ENCODE results near the gene AHRR. TPM values are rescaled to one million over a fixed set of nuclear protein-coding genes. Genes with fewer than 3 reads are reported as not detected.

The AHRR gene
- total RNA-seq, 1 donor: 0.31 TPM

DNA sequence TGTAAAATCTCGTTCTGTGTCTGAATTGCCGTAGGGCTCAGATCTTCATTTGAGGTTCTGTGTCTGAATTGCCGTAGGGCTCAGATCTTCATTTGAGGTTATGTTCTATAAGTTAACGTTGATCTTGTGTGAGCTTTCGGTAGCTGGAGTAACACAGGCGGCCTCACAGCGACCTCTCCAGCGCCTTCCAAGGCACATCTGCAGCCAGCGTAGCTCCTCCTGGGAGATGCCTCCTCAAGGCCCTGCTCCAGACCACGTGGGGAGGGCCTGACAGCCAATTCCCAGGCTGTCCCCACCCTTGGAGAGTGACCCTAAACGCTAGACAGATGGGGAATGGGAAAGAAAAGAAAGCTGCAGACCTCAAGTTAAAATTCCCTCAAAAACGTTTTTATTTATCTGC, 8.7 kb upstream of the AHRR start:
- Histone ChIP-seq H3K27me3 (ENCODE audit: insufficient read depth, low read length) (no peaks in the 10 kb centered on the region), H3K4me3 (ENCODE audit: low read length) (no peak overlapping the region), H3K9me3 (ENCODE audit: low read depth, low read length) (no peaks in the 10 kb centered on the region), H3K4me1 (ENCODE audit: insufficient read depth, low read length) (no peaks in the 10 kb centered on the region)

DNA sequence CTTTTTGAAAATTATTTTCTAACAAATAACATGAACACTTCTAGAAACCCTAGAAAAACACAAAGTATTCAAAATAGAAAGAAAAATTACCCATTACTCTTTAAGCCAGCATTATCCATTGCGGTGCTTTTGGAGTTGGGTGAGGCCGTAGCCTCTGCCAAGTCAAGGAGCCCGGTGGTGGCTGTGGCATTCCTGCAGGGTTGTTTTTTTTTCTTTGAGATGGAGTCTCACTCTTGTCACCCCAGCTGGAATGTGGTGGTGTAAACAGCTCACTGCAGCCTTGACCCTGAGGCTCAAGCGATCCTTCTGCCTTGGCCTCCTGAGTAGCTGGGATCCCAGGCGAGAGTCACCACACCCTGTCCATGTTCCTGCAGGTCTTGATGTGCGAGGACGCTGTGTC, 8.2 kb upstream of the AHRR start:
- H3K4me3 ChIP-seq (ENCODE audit: low read length): no peak overlapping the region
- H3K27me3 ChIP-seq (ENCODE audit: insufficient read depth, low read length): no peaks in the 10 kb centered on the region
- H3K9me3 ChIP-seq (ENCODE audit: low read depth, low read length): no peaks in the 10 kb centered on the region
- no peaks in the 10 kb centered on the region for H3K4me1 ChIP-seq (ENCODE audit: insufficient read depth, low read length)

DNA sequence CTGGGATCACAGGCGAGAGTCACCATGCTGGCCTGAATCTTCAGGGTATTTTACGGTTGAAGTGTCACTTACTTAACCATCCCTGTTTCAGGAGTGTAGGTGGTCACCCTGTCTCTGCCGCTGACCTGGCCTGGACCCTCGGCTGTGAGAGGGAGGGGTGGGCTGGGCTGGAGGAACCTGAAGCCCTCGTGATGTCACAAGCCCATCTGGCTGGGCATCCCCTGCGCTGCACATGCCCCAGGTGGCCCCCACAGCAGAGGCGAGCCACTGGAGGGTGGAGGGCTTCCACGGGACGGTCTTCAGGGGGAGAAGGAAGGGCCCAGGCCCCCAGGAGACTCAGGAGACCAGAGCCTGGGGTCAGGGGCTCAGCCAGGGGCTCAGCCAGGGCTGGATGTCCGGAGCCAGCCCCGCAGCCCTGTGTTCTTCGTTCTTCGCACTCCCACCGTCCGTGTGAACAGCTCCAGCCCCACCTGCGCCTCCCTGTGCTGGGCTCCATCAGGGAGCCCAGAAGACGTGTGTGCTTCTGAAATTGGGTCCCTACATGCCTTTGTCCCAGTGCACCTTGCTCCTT, 7.6 kb upstream of the AHRR start:
- no peak overlapping the region for H3K4me3 ChIP-seq (ENCODE audit: low read length)
- peaks cover under 1% of the 10 kb centered on the region for H3K27me3 ChIP-seq (ENCODE audit: insufficient read depth, low read length)
- H3K4me1 ChIP-seq (ENCODE audit: insufficient read depth, low read length): no peaks in the 10 kb centered on the region
- H3K9me3 ChIP-seq (ENCODE audit: low read depth, low read length): no peaks in the 10 kb centered on the region

DNA sequence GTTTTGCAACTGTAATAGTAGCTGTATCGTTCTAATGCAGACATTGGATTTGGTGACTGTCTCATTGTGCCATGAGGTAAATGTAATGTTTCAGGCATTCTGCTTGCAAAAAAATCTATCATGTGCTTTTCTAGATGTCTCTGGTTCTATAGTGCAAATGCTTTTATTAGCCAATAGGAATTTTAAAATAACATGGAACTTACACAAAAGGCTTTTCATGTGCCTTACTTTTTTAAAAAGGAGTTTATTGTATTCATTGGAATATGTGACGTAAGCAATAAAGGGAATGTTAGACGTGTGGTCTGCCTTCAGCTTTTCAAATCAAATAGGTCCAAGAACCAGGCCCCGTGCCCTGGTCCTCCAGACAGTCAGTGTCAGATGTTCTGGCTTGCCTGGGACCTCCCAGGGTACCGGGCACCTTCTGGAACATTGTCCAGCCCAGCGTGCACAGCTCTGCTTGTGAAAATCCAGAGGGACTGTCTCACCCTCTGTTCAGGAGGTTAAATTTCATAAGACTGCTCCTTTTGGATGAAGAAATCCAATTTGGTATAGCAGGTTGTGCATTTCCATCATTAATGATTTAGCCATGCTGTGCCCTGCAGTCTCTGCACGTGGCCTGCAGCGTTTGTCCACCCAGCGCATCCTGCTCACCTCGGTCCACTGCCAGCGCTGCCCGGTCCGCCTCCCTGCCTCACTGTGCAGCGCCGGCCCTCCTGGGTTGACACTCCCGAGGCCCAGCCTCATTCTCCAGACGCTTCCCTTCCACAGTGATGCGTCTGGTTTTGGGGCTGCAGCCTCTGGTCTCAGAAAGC, 6.6 kb upstream of the AHRR start:
- Histone ChIP-seq H3K4me1 (ENCODE audit: insufficient read depth, low read length) (no peaks in the 10 kb centered on the region), H3K9me3 (ENCODE audit: low read depth, low read length) (no peaks in the 10 kb centered on the region), H3K4me3 (ENCODE audit: low read length) (no peak overlapping the region), H3K27me3 (ENCODE audit: insufficient read depth, low read length) (peaks cover 10% of the 10 kb centered on the region)

DNA sequence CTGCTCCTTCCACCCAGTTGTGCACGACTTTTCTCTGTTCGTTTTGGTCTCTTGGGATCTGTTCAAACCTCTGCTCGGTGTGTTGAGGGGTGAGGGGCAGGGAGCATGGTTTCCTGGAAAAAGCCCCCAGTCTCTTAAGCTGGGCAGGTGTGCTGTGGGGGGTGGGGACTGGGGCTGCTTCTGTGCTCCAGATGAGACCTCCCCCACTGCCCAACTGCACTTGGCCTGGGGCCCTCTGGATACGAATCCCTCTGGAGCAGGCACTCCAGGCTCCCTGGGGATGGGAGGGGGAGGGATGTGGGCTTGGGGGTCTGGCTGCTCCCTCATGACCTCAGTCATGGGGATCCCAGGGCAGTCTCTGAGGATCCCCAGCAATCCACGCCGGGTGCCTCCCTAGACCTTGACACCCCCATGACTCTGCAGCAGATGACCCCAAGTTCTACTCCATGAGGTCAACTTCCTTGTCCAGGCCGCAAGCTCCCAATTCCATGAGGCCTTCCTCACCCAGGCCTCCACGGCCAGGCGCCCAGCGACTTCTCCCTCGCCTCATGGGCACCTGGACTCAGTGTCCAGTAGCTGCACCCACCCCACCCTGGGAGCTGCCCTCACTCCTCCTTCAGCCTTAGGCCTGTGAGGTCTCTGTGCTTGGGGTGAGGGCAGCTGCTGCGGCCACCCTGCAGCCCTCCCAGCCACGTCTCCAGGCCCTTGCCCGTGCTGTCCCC, 5.9 kb upstream of the AHRR start:
- Histone ChIP-seq H3K9me3 (ENCODE audit: low read depth, low read length) (no peaks in the 10 kb centered on the region), H3K4me3 (ENCODE audit: low read length) (no peak overlapping the region), H3K4me1 (ENCODE audit: insufficient read depth, low read length) (no peaks in the 10 kb centered on the region), H3K27me3 (ENCODE audit: insufficient read depth, low read length) (peaks cover 15% of the 10 kb centered on the region)

DNA sequence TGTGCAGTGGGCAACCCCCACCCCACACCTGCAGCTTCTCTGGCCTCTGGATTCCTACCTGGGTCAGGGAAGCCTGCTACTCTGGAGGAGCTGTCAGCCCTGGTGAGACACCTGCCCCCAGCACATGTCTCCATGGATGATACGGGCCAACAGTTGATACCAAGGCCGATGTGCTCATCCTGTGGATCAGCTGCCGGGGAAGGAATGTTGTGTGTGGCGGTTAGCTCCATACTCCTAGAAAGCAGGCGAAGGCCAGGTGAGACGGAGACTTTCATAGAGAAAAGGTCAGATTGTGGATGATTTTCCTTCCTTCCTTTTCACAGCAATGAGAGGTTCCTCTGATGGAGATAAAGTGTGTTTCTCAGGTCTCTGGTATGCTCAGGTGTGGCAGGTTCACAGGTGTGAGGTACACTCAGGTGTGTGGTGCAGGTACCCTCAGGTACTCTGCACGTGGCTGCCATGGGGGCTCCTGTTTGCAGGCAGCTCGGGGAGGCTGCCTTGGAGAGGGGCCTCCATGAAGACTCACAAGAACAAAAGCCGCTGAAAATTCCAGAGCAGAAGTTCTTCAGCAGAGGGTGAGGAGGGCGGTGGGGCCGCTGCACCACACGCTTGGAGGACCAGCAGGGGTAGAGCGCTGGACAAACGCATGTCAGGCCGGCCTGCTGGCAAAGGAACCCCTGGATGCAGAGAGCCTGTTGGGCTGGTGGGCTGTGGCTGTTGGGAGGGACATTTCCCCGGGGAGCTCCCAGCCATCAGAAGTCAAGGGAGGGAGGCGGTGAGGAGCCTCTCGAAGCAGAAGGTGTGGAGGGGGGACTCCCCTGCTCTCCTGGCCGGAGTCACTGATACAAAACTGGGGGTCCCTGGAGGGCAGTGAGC, 5.1 kb upstream of the AHRR start:
- Histone ChIP-seq H3K27me3 (ENCODE audit: insufficient read depth, low read length) (peaks cover 17% of the 10 kb centered on the region), H3K9me3 (ENCODE audit: low read depth, low read length) (no peaks in the 10 kb centered on the region), H3K4me1 (ENCODE audit: insufficient read depth, low read length) (peaks cover 4% of the 10 kb centered on the region), H3K4me3 (ENCODE audit: low read length) (no peak overlapping the region)

DNA sequence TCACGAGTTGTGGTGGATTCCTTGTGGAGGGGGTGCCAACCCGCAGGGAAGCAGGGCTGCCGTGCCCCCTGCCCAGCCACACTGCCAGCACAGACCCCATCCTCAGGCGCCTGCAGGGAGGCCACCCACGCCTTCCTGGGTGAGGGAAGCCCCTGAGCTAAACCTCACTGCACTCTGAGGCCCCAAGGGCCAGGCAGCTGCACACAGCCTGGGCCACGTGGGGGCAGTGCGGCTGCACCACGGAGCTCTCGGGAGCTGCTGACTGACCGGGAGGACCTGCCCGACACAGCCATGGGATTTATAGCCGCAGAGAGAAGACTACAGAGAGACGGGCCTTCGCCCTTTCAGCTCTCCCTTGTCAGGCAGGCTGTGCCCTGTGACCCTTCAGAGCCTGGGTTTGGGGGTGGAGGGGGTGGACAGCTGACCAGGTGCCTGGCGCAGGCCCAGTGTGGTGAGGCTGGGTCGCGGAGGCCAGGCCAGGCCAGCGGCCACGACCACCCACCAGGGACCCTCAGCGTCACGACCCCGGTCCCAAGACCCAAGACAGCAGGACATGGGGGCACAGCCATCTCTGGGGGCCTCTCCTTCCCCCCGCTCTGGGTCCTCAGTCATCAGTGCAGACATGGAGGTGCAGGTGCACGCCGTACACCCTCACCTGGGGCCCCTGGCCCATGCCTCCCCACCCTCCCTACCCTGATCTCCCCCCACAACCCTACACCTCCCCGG, 4.3 kb upstream of the AHRR start:
- peaks cover 4% of the 10 kb centered on the region for H3K4me1 ChIP-seq (ENCODE audit: insufficient read depth, low read length)
- H3K27me3 ChIP-seq (ENCODE audit: insufficient read depth, low read length): peaks cover 20% of the 10 kb centered on the region
- H3K4me3 ChIP-seq (ENCODE audit: low read length): no peak overlapping the region
- H3K9me3 ChIP-seq (ENCODE audit: low read depth, low read length): no peaks in the 10 kb centered on the region

DNA sequence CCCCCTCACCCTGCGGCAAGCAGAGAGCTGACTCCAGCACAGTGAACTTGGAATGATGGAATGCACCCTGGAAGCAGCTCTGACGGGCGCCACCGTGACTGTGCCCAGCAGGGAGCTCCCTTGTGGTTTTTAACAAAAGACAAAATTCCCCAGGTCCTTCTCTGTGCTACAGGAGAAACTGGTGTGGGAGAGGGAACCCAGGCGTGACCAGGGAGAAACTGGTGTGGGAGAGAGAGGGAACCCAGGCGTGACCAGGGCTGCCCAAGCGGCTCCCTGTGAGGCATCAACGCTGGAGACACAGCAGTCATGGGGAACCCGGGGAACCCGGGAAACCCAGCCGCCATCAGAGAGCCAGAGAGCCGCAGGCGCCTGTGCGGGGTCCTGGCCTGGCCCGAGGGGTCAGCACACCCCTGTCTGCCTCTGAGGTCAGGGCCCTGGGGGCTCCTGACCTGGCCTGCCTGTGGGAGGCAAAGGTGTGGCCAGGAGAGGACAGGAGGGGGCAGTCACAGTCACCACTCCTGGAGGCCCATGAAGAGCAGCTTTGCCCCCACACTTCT, 3.1 kb upstream of the AHRR start:
- Histone ChIP-seq H3K4me3 (ENCODE audit: low read length) (no peak overlapping the region), H3K4me1 (ENCODE audit: insufficient read depth, low read length) (peaks cover 4% of the 10 kb centered on the region), H3K9me3 (ENCODE audit: low read depth, low read length) (no peaks in the 10 kb centered on the region), H3K27me3 (ENCODE audit: insufficient read depth, low read length) (peaks cover 32% of the 10 kb centered on the region)

DNA sequence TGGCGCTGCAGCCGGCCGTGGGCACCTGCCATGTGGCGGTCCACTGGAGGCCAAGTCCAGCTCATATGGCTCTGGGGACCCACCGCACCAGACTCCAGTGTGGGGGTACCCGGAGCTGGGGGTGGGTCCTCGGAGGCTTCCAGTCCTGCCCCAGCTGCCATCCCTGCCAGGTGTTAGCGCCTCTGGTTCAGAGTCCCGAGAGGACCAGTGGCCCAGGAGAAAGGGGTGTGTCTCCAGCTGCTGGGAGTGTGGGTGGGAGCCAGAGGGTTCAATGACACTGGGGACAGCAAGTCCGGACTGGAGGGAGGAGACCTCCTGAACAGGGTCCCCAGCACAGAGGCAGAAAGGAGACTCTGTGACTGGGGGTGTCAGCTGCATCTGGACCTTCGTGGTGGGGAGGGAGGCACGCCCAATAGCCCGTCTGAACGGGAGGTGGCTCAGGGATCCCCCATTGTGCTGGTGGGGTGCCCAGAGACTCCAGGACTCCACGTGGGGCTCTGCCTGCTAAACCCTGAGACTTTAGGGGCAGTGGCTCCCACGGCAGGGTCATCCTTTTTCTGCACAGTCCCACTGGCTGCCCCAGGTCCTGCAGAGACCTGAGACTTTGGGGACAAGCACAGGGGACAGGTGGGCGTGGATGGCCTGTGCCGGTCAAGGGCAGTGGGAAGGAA, 2.4 kb upstream of the AHRR start:
- Histone ChIP-seq H3K4me1 (ENCODE audit: insufficient read depth, low read length) (peaks cover 4% of the 10 kb centered on the region), H3K27me3 (ENCODE audit: insufficient read depth, low read length) (peaks cover 33% of the 10 kb centered on the region), H3K9me3 (ENCODE audit: low read depth, low read length) (no peaks in the 10 kb centered on the region), H3K4me3 (ENCODE audit: low read length) (no peak overlapping the region)

DNA sequence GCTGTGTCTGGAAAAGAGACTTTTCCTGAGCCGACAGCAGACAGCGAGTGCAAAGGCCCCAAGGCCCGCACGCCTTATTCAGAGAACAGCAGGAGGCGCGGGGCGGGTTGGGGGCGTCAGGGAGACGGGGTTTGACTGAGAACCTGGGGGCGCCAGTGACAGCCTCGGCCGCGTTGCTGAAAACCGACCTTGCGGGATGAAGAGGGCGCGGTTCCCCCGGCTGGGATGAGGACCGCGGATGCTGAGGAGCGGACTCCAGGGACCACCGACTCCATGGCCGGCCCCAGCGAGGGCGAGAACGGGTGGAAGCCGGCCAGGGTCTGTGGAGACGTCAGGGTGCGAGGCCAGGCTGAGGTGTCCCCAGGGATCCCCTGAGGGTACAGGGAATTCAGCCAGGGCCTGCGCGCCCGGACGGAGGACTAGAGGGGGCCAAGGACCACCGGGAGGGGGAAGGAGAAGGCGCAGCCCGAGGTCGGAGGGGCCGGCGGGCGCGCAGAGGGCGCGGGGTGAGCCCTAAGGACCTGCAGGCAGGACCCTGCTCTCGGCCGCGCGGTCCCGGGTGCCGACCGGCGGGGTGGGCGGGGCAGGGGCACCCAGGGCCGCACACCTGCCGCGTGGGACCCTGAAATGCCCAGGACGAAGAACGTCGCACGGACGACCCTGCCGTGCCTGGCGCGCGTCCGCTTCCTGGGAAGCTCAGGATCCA, 837 bp upstream of the AHRR start:
- H3K27me3 ChIP-seq (ENCODE audit: insufficient read depth, low read length): peaks cover 33% of the 10 kb centered on the region
- peaks cover 4% of the 10 kb centered on the region for H3K4me1 ChIP-seq (ENCODE audit: insufficient read depth, low read length)
- no peak overlapping the region for H3K4me3 ChIP-seq (ENCODE audit: low read length)
- H3K9me3 ChIP-seq (ENCODE audit: low read depth, low read length): no peaks in the 10 kb centered on the region

DNA sequence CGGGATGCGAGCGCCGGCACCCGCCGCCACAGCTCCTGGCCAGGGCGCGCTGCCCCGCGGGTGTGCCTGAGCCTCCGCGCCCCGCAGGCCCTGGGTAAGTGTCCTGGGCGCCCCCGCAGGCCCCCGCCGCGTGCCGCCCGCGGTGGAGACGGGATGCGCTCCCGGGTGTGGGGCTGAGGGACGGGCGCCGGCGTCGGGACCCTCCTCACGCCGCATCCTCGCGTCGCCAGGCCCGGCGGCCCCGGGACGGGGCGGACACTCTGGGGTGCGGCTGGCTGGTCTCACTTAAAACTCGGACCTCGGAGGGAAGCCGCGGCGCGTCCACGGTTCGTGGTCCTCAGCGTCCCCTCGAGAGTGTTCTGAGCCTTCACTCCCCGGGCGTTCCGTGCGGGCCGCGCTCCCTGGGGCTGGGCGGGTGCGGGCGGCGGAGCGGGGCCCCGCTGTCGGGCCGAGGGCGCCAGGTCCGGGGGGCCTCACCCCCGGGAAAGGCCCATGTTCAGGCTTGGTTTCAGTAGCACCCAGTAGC, 275 bp downstream of the AHRR start:
- peaks cover 4% of the 10 kb centered on the region for H3K4me1 ChIP-seq (ENCODE audit: insufficient read depth, low read length)
- H3K9me3 ChIP-seq (ENCODE audit: low read depth, low read length): no peaks in the 10 kb centered on the region
- H3K4me3 ChIP-seq (ENCODE audit: low read length): no peak overlapping the region
- H3K27me3 ChIP-seq (ENCODE audit: insufficient read depth, low read length): peaks cover 33% of the 10 kb centered on the region

DNA sequence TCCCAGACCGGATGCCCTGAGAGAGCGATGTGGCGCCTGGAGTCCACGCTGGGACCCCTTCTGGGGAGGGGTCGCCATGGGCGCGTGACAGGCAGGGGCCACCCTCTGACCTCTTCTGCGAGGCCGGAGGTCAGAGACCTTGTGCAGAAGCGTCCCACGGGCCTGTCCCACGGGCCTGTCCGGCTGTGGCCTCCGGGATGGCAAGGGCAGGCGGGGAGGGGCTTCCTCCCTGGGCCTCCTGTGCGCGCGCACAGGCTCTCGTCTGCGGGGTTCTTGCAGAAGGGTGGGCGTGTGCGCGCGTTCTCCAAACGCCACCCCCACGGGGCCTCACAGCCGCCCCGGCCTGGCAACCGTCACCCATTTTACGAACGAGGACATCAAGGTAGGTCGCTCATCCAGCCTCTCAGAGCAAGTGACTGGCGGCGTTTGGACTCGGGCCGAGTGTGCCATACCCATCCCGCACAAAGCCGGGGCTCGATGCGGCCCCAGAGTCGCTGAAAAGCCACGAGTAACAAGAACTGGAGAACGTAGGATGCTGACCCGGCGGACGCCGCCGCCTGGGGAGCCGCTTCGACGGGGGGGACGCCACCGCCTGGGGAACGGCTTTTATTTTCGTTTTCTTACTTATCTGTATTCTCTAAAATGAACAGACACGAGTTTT, 897 bp downstream of the AHRR start:
- Histone ChIP-seq H3K4me3 (ENCODE audit: low read length) (no peak overlapping the region), H3K9me3 (ENCODE audit: low read depth, low read length) (no peaks in the 10 kb centered on the region), H3K4me1 (ENCODE audit: insufficient read depth, low read length) (peaks cover 4% of the 10 kb centered on the region), H3K27me3 (ENCODE audit: insufficient read depth, low read length) (peaks cover 33% of the 10 kb centered on the region)

Data from mononuclear cell (primary cell).